Epithelial cell of esophagus (primary cell): ENCODE data around the gene ARHGEF1.

Source experiments
- DNase-seq: peaks from one replicate; pipeline ENCODE4 v3.0.0; 2010; ENCODE audit warnings: low read depth
- H3K4me3 ChIP-seq: 2 replicates; pipeline ENCODE4 v1.5.1; 2011; ENCODE audit warnings: mild to moderate bottlenecking, low read length, control low read depth
- CTCF ChIP-seq: IDR thresholded peaks from 2 replicates; pipeline ENCODE4 v1.5.1; 2011; ENCODE audit warnings: low read depth, mild to moderate bottlenecking, low read length, control low read depth, inconsistent platforms; ENCODE audit not compliant: insufficient read depth; ENCODE audit errors: missing control alignments

Gene ARHGEF1

GRCh38 chr19:41883821-41884733, 1.1 kb downstream of the ARHGEF1 start:
- peak; percentile 98 for DNase-seq
- H3K4me3 ChIP-seq = peak overlapping the region; percentile 97
- no peak for TF ChIP-seq CTCF

- no peak for TF ChIP-seq CTCF
- no peak overlapping the region for H3K4me3 ChIP-seq
- DNase-seq = peak; percentile 48
These were observed 4.1 kb downstream of the ARHGEF1 start for GRCh38 chr19:41886761-41887710.

GRCh38 chr19:41887711-41888382, 4.9 kb downstream of the ARHGEF1 start:
- TF ChIP-seq CTCF = peak; percentile 54
- DNase-seq = peak; percentile 97

GRCh38 chr19:41888926-41889325, 5.9 kb downstream of the ARHGEF1 start:
- H3K4me3 ChIP-seq = no peak overlapping the region
- DNase-seq = no peak
- TF ChIP-seq CTCF = no peak

More at GRCh38 chr19:41887711-41888382, 4.9 kb downstream of the ARHGEF1 start:
- no peak overlapping the region for H3K4me3 ChIP-seq

GRCh38 chr19:41889896-41890295, 6.9 kb downstream of the ARHGEF1 start:
- no peak for TF ChIP-seq CTCF
- no peak for DNase-seq
- no peak overlapping the region for H3K4me3 ChIP-seq

GRCh38 chr19:41890936-41891335, 8.0 kb downstream of the ARHGEF1 start:
- TF ChIP-seq CTCF = no peak
- no peak for DNase-seq
- H3K4me3 ChIP-seq = no peak overlapping the region
